H9 (cell line): ENCODE results near the gene CCT6A. TPM values are rescaled to one million over a fixed set of nuclear protein-coding genes. Genes with fewer than 3 reads are reported as not detected.

Experiments
- DNase-seq: peaks from one replicate; pipeline ENCODE4 v3.0.0-alpha.2; 2017
- H2AFZ ChIP-seq: one replicate; pipeline ENCODE4 v1.6.1; 2013; ENCODE audit warnings: mild to moderate bottlenecking, low read length, control low read depth, moderate library complexity
- H2AK5ac ChIP-seq: 2 replicates; pipeline ENCODE4 v1.6.1; 2013; ENCODE audit warnings: low read length, control low read depth, mixed read lengths; ENCODE audit not compliant: insufficient read length
- H2BK120ac ChIP-seq: one replicate; pipeline ENCODE4 v1.6.1; 2013; ENCODE audit warnings: low read depth, mild to moderate bottlenecking, low read length, control low read depth, inconsistent platforms; ENCODE audit not compliant: poor library complexity, severe bottlenecking
- H2BK12ac ChIP-seq: 2 replicates; pipeline ENCODE4 v1.6.1; 2013; ENCODE audit warnings: low read length, control low read depth, mixed read lengths, low read depth; ENCODE audit not compliant: insufficient read length
- H2BK15ac ChIP-seq: 2 replicates; pipeline ENCODE4 v1.6.1; 2013; ENCODE audit warnings: low read depth, low read length, control low read depth
- H2BK20ac ChIP-seq: one replicate; pipeline ENCODE4 v1.6.1; 2013; ENCODE audit warnings: low read depth, mild to moderate bottlenecking, low read length, control low read depth, inconsistent platforms; ENCODE audit not compliant: poor library complexity, severe bottlenecking
- H2BK5ac ChIP-seq: 2 replicates; pipeline ENCODE4 v1.6.1; 2013; ENCODE audit warnings: low read length, control low read depth, mixed read lengths; ENCODE audit not compliant: insufficient read length
- H3K14ac ChIP-seq: 2 replicates; pipeline ENCODE4 v1.6.1; 2013; ENCODE audit warnings: low read length, control low read depth; ENCODE audit not compliant: insufficient read depth
- H3K18ac ChIP-seq: 2 replicates; pipeline ENCODE4 v1.6.1; 2013; ENCODE audit warnings: low read depth, mild to moderate bottlenecking, mixed read lengths, low read length, control low read depth; ENCODE audit not compliant: insufficient read length
- H3K23ac ChIP-seq: 2 replicates; pipeline ENCODE4 v1.6.1; 2013; ENCODE audit warnings: low read length, control low read depth, mixed read lengths, low read depth; ENCODE audit not compliant: insufficient read length
- H3K23me2 ChIP-seq: 2 replicates; pipeline ENCODE4 v1.6.1; 2013; ENCODE audit warnings: low read depth, mild to moderate bottlenecking, mixed read lengths, low read length, control low read depth; ENCODE audit not compliant: insufficient read length, poor library complexity, severe bottlenecking
- H3K27ac ChIP-seq: 2 replicates; pipeline ENCODE4 v1.5.1; 2013; ENCODE audit warnings: low read length, control low read depth, mixed read lengths, low read depth; ENCODE audit not compliant: insufficient read length
- H3K27me3 ChIP-seq: 2 replicates; pipeline ENCODE4 v1.6.1; 2013; ENCODE audit warnings: low read length, control low read depth, inconsistent platforms; ENCODE audit not compliant: insufficient read depth
- H3K4ac ChIP-seq: 2 replicates; pipeline ENCODE4 v1.6.1; 2013; ENCODE audit warnings: low read depth, mild to moderate bottlenecking, control low read depth, inconsistent platforms, low read length, moderate library complexity
- H3K4me1 ChIP-seq: 2 replicates; pipeline ENCODE4 v1.6.1; 2013; ENCODE audit warnings: low read length, control low read depth, inconsistent platforms; ENCODE audit not compliant: insufficient read depth
- H3K4me2 ChIP-seq: 2 replicates; pipeline ENCODE4 v1.6.1; 2013; ENCODE audit warnings: low read length, control low read depth, mixed read lengths; ENCODE audit not compliant: insufficient read length, insufficient read depth
- H3K56ac ChIP-seq: 2 replicates; pipeline ENCODE4 v1.6.1; 2013; ENCODE audit warnings: low read depth, mild to moderate bottlenecking, mixed read lengths, low read length, control low read depth; ENCODE audit not compliant: insufficient read length
- H3K79me1 ChIP-seq: 2 replicates; pipeline ENCODE4 v1.6.1; 2013; ENCODE audit warnings: low read depth, mild to moderate bottlenecking, moderate library complexity, low read length, control low read depth, inconsistent platforms; ENCODE audit not compliant: insufficient read depth, poor library complexity, severe bottlenecking
- H3K79me2 ChIP-seq: 2 replicates; pipeline ENCODE4 v1.6.1; 2013; ENCODE audit warnings: low read length, control low read depth, inconsistent platforms; ENCODE audit not compliant: insufficient read depth
- H3K9ac ChIP-seq: 2 replicates; pipeline ENCODE4 v1.6.1; 2013; ENCODE audit warnings: low read length, control low read depth, mixed read lengths; ENCODE audit not compliant: insufficient read length; ENCODE audit errors: extremely low read depth
- H3K9me3 ChIP-seq: one replicate; pipeline ENCODE4 v1.6.1; 2013; ENCODE audit warnings: low read depth, low read length, inconsistent platforms; ENCODE audit not compliant: control insufficient read depth
- H3T11ph ChIP-seq: one replicate; pipeline ENCODE4 v1.6.1; 2013; ENCODE audit warnings: mild to moderate bottlenecking, low read length, control low read depth, inconsistent platforms
- H4K20me1 ChIP-seq: one replicate; pipeline ENCODE4 v1.6.1; 2013; ENCODE audit not compliant: control insufficient read depth, insufficient read length, insufficient read depth
- H4K5ac ChIP-seq: 2 replicates; pipeline ENCODE4 v1.6.1; 2013; ENCODE audit warnings: low read depth, mild to moderate bottlenecking, mixed read lengths, low read length, control low read depth; ENCODE audit not compliant: insufficient read length
- H4K8ac ChIP-seq: replicated peaks from 2 replicates; pipeline ENCODE4 v1.6.1; 2013; ENCODE audit warnings: low read length, control low read depth, mixed read lengths, low read depth; ENCODE audit not compliant: insufficient read length
- H4K91ac ChIP-seq: 2 replicates; pipeline ENCODE4 v1.6.1; 2013; ENCODE audit warnings: low read depth, mild to moderate bottlenecking, moderate library complexity, mixed read lengths, low read length, control low read depth; ENCODE audit not compliant: insufficient read length
- H3K27ac Mint-ChIP-seq, 3 experiments: 2 replicates in 2 of 3; 3 replicates in 1 of 3; pipeline ENCODE4 v1.8.0; 2020 to 2021; ENCODE audit warnings: mixed read lengths in 3 of 3, mild to moderate bottlenecking in 1 of 3, moderate library complexity in 1 of 3
- H3K27me3 Mint-ChIP-seq: 2 replicates; pipeline ENCODE4 v1.8.0; 2021; ENCODE audit warnings: low read depth, mild to moderate bottlenecking, moderate library complexity, mixed read lengths
- H3K36me3 Mint-ChIP-seq, 3 experiments: 2 replicates in 2 of 3; 3 replicates in 1 of 3; pipeline ENCODE4 v1.8.0; 2020 to 2021; ENCODE audit warnings: low read depth in 3 of 3, mixed read lengths in 3 of 3; ENCODE audit not compliant: insufficient read depth in 1 of 3
- H3K4me1 Mint-ChIP-seq, 2 experiments: 2 replicates each; pipeline ENCODE4 v1.8.0; 2020; ENCODE audit warnings: mixed read lengths in 2 of 2
- H3K4me3 Mint-ChIP-seq, 2 experiments: 2 replicates in 1 of 2; 3 replicates in 1 of 2; pipeline ENCODE4 v1.8.0; 2020 to 2021; ENCODE audit warnings: mild to moderate bottlenecking in 2 of 2, mixed read lengths in 2 of 2, moderate library complexity in 1 of 2
- H3K9me3 Mint-ChIP-seq, 2 experiments: 2 replicates in 1 of 2; 3 replicates in 1 of 2; pipeline ENCODE4 v1.8.0; 2020; ENCODE audit warnings: mild to moderate bottlenecking in 2 of 2, mixed read lengths in 2 of 2, moderate library complexity in 1 of 2
- CTCF ChIP-seq: fragments of 200-600 bp; sonication (generic); conservative IDR thresholded peaks from 3 replicates; pipeline ENCODE4 v1.8.0; 2021; ENCODE audit warnings: antibody characterized with exemption, mild to moderate bottlenecking
- WGBS: extraction: QIAGEN DNeasy Blood & Tissue Kit; methylation state at CpG from one replicate; pipeline ENCODE4 v1.1.7; 2013; ENCODE audit warnings: missing lambda C conversion rate, low lambda C conversion rate, mixed read lengths; ENCODE audit not compliant: insufficient read length; ENCODE audit errors: extremely low coverage; 5-methylcytosine and 5-hydroxymethylcytosine counted together
- total RNA-seq: library from RNA; stranded (reverse); gene quantifications from 2 replicates; pipeline ENCODE4 v1.2.1, GENCODE V29; 2021

The CCT6A gene
- total RNA-seq, 1 experiment from 2014 or later, result 303 TPM

- H2BK15ac ChIP-seq, result no peak overlapping the region
- H3K27ac ChIP-seq, result peak overlapping the region; percentile 42
- H3K79me1 ChIP-seq, result peaks cover 5% of the 10 kb centered on the region
- peaks cover 7 to 26% of the 10 kb centered on the region in 2 experiments for H3K4me1 Mint-ChIP-seq
- H3K14ac ChIP-seq, result peak overlapping the region; percentile 80; the same call in 1 of the 2 replicates
- no peaks in the 10 kb centered on the region; the same call in 1 of the 2 replicates for H3K4me1 ChIP-seq
- peak overlapping the region; percentile 11 for H2BK5ac ChIP-seq
- no peak for DNase-seq
- H3T11ph ChIP-seq, result no peak overlapping the region
- H4K20me1 ChIP-seq, result no peaks in the 10 kb centered on the region
- no peak overlapping the region; the same call in 1 of the 2 replicates for H3K4ac ChIP-seq
- peaks cover 5% of the 10 kb centered on the region for H3K23me2 ChIP-seq
- H3K56ac ChIP-seq, result no peak overlapping the region
- no peaks in the 10 kb centered on the region for H3K27me3 Mint-ChIP-seq
- H4K5ac ChIP-seq, result peak overlapping the region; percentile 35
- H2BK120ac ChIP-seq, result no peak overlapping the region
- H3K9ac ChIP-seq, result peak overlapping the region; percentile 95
- H3K18ac ChIP-seq, result peak overlapping the region; percentile 67
- H3K79me2 ChIP-seq, result peaks cover 15% of the 10 kb centered on the region; the same call in 1 of the 2 replicates
- H4K91ac ChIP-seq, result no peak overlapping the region
- no peak overlapping the region for H3K23ac ChIP-seq
- H2BK12ac ChIP-seq, result no peak overlapping the region
- H2AK5ac ChIP-seq, result no peak overlapping the region
- no CpG with 5 or more reads among the region's 9 CpGs for WGBS
- no peaks in the 10 kb centered on the region for H3K27me3 ChIP-seq
- TF ChIP-seq CTCF, result no peak
- peaks cover 36 to 41% (median 39%) of the 10 kb centered on the region in 3 experiments for H3K36me3 Mint-ChIP-seq
- no peaks in the 10 kb centered on the region for H3K9me3 Mint-ChIP-seq
- peak overlapping the region; percentile 44 for H3K4me2 ChIP-seq
- peak overlapping the region; percentile 98 to 99 (median 99) for H3K27ac Mint-ChIP-seq
- H2AFZ ChIP-seq, result no peak overlapping the region
- no peak overlapping the region for H2BK20ac ChIP-seq
- no peaks in the 10 kb centered on the region for H3K9me3 ChIP-seq
- H3K4me3 Mint-ChIP-seq, result peak overlapping the region; percentile 94 to 98
- H4K8ac ChIP-seq, result no peak overlapping the region
Observed at GRCh38 chr7:56051053-56051338, 569 bp upstream of the CCT6A start.
